Neural cell (in vitro differentiated cells): ENCODE measurements around the gene LRRC49. TPM values are rescaled to one million over a fixed set of nuclear protein-coding genes. Genes with fewer than 3 reads are reported as not detected.

Experiments
- H2AFZ ChIP-seq: fragments of 200-600, 300-800 bp; sonication (generic), shearing (Covaris generic); 2 replicates; pipeline ENCODE4 v1.6.0; 2014; ENCODE audit warnings: low read depth, mild to moderate bottlenecking, antibody characterized with exemption, low read length, moderate library complexity
- H3F3A ChIP-seq: fragments of 200-600 bp; shearing (Covaris generic); 2 replicates; pipeline ENCODE4 v1.6.1; 2016; ENCODE audit warnings: mild to moderate bottlenecking, moderate library complexity, mixed read lengths, antibody characterized with exemption, low read length; ENCODE audit not compliant: insufficient read depth, poor library complexity, severe bottlenecking
- H3K27ac ChIP-seq: fragments of 200-600, 300-800 bp; sonication (generic), shearing (Covaris generic); 2 replicates; pipeline ENCODE4 v1.5.1; 2014; ENCODE audit warnings: mild to moderate bottlenecking, low read length, moderate library complexity
- H3K27me3 ChIP-seq: fragments of 300-800, 200-600 bp; sonication (generic), shearing (Covaris generic); 2 replicates; pipeline ENCODE4 v1.6.0; 2014; ENCODE audit warnings: mild to moderate bottlenecking, low read depth, low read length, moderate library complexity; ENCODE audit not compliant: insufficient read depth
- H3K36me3 ChIP-seq: fragments of 300-800, 200-600 bp; sonication (generic), shearing (Covaris generic); 2 replicates; pipeline ENCODE4 v1.5.1; 2014; ENCODE audit warnings: mild to moderate bottlenecking, antibody characterized with exemption, low read length, moderate library complexity; ENCODE audit not compliant: insufficient read depth
- H3K4me2 ChIP-seq: fragments of 300-800, 200-600 bp; sonication (generic), shearing (Covaris generic); 2 replicates; pipeline ENCODE4 v1.6.0; 2014; ENCODE audit warnings: mild to moderate bottlenecking, low read length
- H3K4me3 ChIP-seq: fragments of 300-800, 200-600 bp; sonication (generic), shearing (Covaris generic); 2 replicates; pipeline ENCODE4 v1.5.1; 2014; ENCODE audit warnings: mild to moderate bottlenecking, low read length, moderate library complexity
- H3K79me2 ChIP-seq: fragments of 200-600 bp; shearing (Covaris generic); replicated peaks from 2 replicates; pipeline ENCODE4 v1.6.0; 2014; ENCODE audit warnings: mild to moderate bottlenecking, low read length, moderate library complexity; ENCODE audit not compliant: insufficient read depth
- H3K9ac ChIP-seq: fragments of 300-800, 200-600 bp; sonication (generic), shearing (Covaris generic); 2 replicates; pipeline ENCODE4 v1.6.1; 2016; ENCODE audit warnings: mild to moderate bottlenecking, low read length, mixed read lengths
- H3K9me2 ChIP-seq: fragments of 200-600 bp; shearing (Covaris generic); 2 replicates; pipeline ENCODE4 v1.6.1; 2016; ENCODE audit warnings: mild to moderate bottlenecking, low read length, mixed read lengths; ENCODE audit not compliant: insufficient read depth
- H3K9me3 ChIP-seq: fragments of 200-600, 300-800 bp; sonication (generic), shearing (Covaris generic); 2 replicates; pipeline ENCODE4 v1.6.1; 2016; ENCODE audit warnings: mild to moderate bottlenecking, mixed run types, low read length, moderate library complexity, mixed read lengths
- H4K20me1 ChIP-seq: fragments of 200-600 bp; shearing (Covaris generic); 2 replicates; pipeline ENCODE4 v1.6.1; 2016; ENCODE audit warnings: mild to moderate bottlenecking, mixed run types; ENCODE audit not compliant: insufficient read depth
- CTCF ChIP-seq: fragments of 450-650 bp; IDR thresholded peaks from 2 replicates; pipeline ENCODE4 v1.5.1; 2014; ENCODE audit warnings: antibody characterized with exemption, mild to moderate bottlenecking, moderate library complexity; ENCODE audit not compliant: poor library complexity, severe bottlenecking
- EP300 ChIP-seq: fragments of 450-650 bp; conservative IDR thresholded peaks from 2 replicates; pipeline ENCODE4 v1.6.1; 2014; ENCODE audit warnings: antibody characterized with exemption, mild to moderate bottlenecking, moderate library complexity; ENCODE audit not compliant: poor library complexity, severe bottlenecking
- EZH2 ChIP-seq: fragments of 200-600, 300-800 bp; shearing (Covaris generic), sonication (generic); IDR thresholded peaks from 2 replicates; pipeline ENCODE4 v1.6.1; 2014; ENCODE audit warnings: antibody characterized with exemption, low read length, borderline replicate concordance, mild to moderate bottlenecking; ENCODE audit not compliant: insufficient read depth, poor library complexity, severe bottlenecking
- MXI1 ChIP-seq: fragments of 450-650 bp; conservative IDR thresholded peaks from 2 replicates; pipeline ENCODE4 v1.6.1; 2014; ENCODE audit warnings: antibody characterized with exemption, mild to moderate bottlenecking; ENCODE audit not compliant: poor library complexity, severe bottlenecking
- POLR2AphosphoS5 ChIP-seq: IDR thresholded peaks from 2 replicates; pipeline ENCODE4 v1.6.1; 2012
- RAD21 ChIP-seq: fragments of 450-650 bp; conservative IDR thresholded peaks from 2 replicates; pipeline ENCODE4 v1.6.1; 2014; ENCODE audit warnings: antibody characterized with exemption, mild to moderate bottlenecking, moderate library complexity
- REST ChIP-seq: IDR thresholded peaks from 2 replicates; pipeline ENCODE4 v1.6.1; 2012; ENCODE audit warnings: borderline replicate concordance
- SMC3 ChIP-seq: fragments of 450-650 bp; conservative IDR thresholded peaks from 2 replicates; pipeline ENCODE4 v1.6.1; 2014; ENCODE audit warnings: antibody characterized with exemption, mild to moderate bottlenecking, moderate library complexity; ENCODE audit not compliant: poor library complexity
- TAF1 ChIP-seq: IDR thresholded peaks from 2 replicates; pipeline ENCODE4 v1.6.1; 2012; ENCODE audit warnings: low read depth
- polyA plus RNA-seq: library from polyadenylated mRNA; depleted of rRNA; stranded (reverse); fragments of >200 nt; gene quantifications from 2 replicates; pipeline ENCODE4 v1.2.3, GENCODE V29; 2014

Gene LRRC49
- polyA plus RNA-seq, 1 donor from 2014 or later, result 141 TPM

GRCh38 chr15:70873232-70874054 is 19.2 kb upstream of the LRRC49 start:
- no peak overlapping the region for H3K4me3 ChIP-seq
- no peaks in the 10 kb centered on the region for H3K9me2 ChIP-seq
- no peaks in the 10 kb centered on the region for H4K20me1 ChIP-seq
- H3K4me2 ChIP-seq, result no peak overlapping the region
- no peak overlapping the region for H3K27ac ChIP-seq
- no peak overlapping the region for H3K9ac ChIP-seq
- no peaks in the 10 kb centered on the region for H3K27me3 ChIP-seq
- TF ChIP-seq REST, result no peak
- TF ChIP-seq TAF1, result no peak
- TF ChIP-seq EZH2, result no peak
- TF ChIP-seq MXI1, result no peak
- TF ChIP-seq CTCF, result no peak
- no peak for TF ChIP-seq POLR2AphosphoS5
- no peak for TF ChIP-seq SMC3
- TF ChIP-seq RAD21, result no peak
- no peak for TF ChIP-seq EP300
- no peak overlapping the region for H2AFZ ChIP-seq
- H3F3A ChIP-seq, result no peaks in the 10 kb centered on the region
- H3K36me3 ChIP-seq, result no peaks in the 10 kb centered on the region
- H3K9me3 ChIP-seq, result no peaks in the 10 kb centered on the region
- no peaks in the 10 kb centered on the region for H3K79me2 ChIP-seq

GRCh38 chr15:70875001-70875782 is 17.4 kb upstream of the LRRC49 start:
- no peak overlapping the region for H3K4me2 ChIP-seq
- H3K9ac ChIP-seq, result no peak overlapping the region
- TF ChIP-seq CTCF (peak; percentile 27), EP300 (no peak)
- no peaks in the 10 kb centered on the region for H3K9me2 ChIP-seq
- no peaks in the 10 kb centered on the region for H3K9me3 ChIP-seq
- no peak overlapping the region for H3K4me3 ChIP-seq
- H4K20me1 ChIP-seq, result no peaks in the 10 kb centered on the region
- no peaks in the 10 kb centered on the region for H3F3A ChIP-seq
- no peaks in the 10 kb centered on the region for H3K79me2 ChIP-seq
- H3K27ac ChIP-seq, result no peak overlapping the region
- no peaks in the 10 kb centered on the region for H3K36me3 ChIP-seq
- H2AFZ ChIP-seq, result no peak overlapping the region
- no peaks in the 10 kb centered on the region for H3K27me3 ChIP-seq
